Pancreas (tissue), 10 donors: ENCODE results near the gene TNFRSF1B. TPM values are rescaled to one million over a fixed set of nuclear protein-coding genes. Genes with fewer than 3 reads are reported as not detected.
A peak's percentile ranks its signal among the peaks of the same experiment; 100 is the strongest.

Experiments used
- ATAC-seq, 4 donors: fragments of 200-7000 bp; cut with Tn5 transposase; one replicate each; pipeline versions ENCODE4 v1.8.0 to v1.9.1; 2020; ENCODE audit warnings: mild to moderate bottlenecking in 4 of 4, moderate library complexity in 4 of 4
- DNase-seq, 6 donors: peaks; one replicate each; pipeline ENCODE4 v3.0.0-alpha.2; 2020
- FAIRE-seq: peaks from 2 replicates; lab custom pipeline; 2012; peaks lifted over from hg19 to GRCh38; lab: Jason Lieb, UNC
- H3K27ac ChIP-seq, 4 donors: fragments of 200-600 bp; sonication (generic); 1 replicate in 3 of 4; 2 replicates in 1 of 4; pipeline versions ENCODE4 v1.5.0 to v1.8.0; 2020
- H3K27me3 ChIP-seq, 4 donors: fragments of 200-600 bp; one replicate each; pipeline ENCODE4 v1.8.0; 2021
- H3K36me3 ChIP-seq, 3 donors: fragments of 200-600 bp; sonication (generic) in 1 of 3; one replicate each; pipeline versions ENCODE4 v1.5.0 to v1.8.0; 2020 to 2021
- H3K4me1 ChIP-seq, 3 donors: fragments of 200-600 bp; one replicate each; pipeline ENCODE4 v1.8.0; 2021
- H3K4me3 ChIP-seq, 4 donors: fragments of 200-600 bp; sonication (generic) in 2 of 4; one replicate each; pipeline versions ENCODE4 v1.5.0 to v1.8.0; 2020 to 2021
- H3K9me3 ChIP-seq, 4 donors: fragments of 200-600 bp; one replicate each; pipeline ENCODE4 v1.8.0; 2021
- WGBS, 2 donors: extraction: QIAGEN DNeasy Blood & Tissue Kit; methylation state at CpG; one replicate each; pipeline ENCODE4 v1.1.7; 2013; 5-methylcytosine and 5-hydroxymethylcytosine counted together
- intact Hi-C, 3 donors: fragments of 100-400 bp; cut with DNase I; formaldehyde crosslinking; loops; one replicate each; pipeline versions ENCODE4 v1.11.1 to v1.14.2; 2022
- polyA plus RNA-seq, 2 donors: library from polyadenylated mRNA; stranded (reverse); fragments of 200-250 nt; gene quantifications; one replicate each; pipeline ENCODE4 v1.2.3, GENCODE V29; 2013
- total RNA-seq, 6 donors: library from RNA; stranded (reverse); fragmentation: NEBNext Ultra II Directional in 4 of 6; extraction: Animal tissue kit (Norgen Biotek cat#: 25700) in 4 of 6; gene quantifications; one replicate each; pipeline versions ENCODE4 v1.2.1 to v1.2.4, GENCODE V29; 2021 to 2023
- TF ChIP-seq, protein P1 (sequence below), 4 donors: fragments of 200-600 bp; sonication (generic) in 3 of 4; IDR thresholded peaks; one replicate each; pipeline versions ENCODE4 v1.5.0 to v1.8.0; 2021; ENCODE audit warnings: antibody characterized with exemption in 4 of 4
- donor health status: healthy with polysubstance abuse.
- donor health status: DM: no; HTN: no; CAD: no; lungs with moderate emphysema.
- donor health status: DM: no; HTN: no; CAD: no.
- donor health status: control.
- donor health status: control.
- donor health status: Bipolar disorder and iron deficiency.
- donor health status: DM: yes; HTN: yes; CAD: no.
- donor health status: DM: no; HTN: no; CAD: no.
- donor health status: DM: no; HTN: no; CAD: no.
- donor health status: DM: yes; HTN: yes; CAD: no.

TNFRSF1B gene
- total and polyA plus RNA-seq, 8 donors = 2.1 to 20.2 (median 4.4) TPM

DNA sequence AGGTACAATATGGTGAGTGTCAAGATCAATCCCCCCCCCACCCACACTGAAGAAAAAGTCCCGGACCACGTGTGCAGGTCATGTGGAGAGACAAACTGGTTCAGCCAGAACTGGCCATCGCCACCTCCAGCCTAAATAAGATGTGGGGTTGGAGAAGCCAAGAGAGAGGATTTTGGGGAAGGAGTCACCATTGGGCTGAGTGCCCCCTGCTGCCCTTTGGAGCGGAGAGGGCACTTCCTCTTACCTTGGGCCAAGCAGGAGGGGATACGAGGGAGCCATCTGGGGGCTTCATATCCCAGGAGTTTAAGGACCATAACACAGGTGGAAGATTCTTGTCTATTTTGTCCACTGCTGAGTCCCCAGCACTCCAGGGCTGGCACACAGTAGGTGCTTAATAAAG lies 2.6 kb upstream of the TNFRSF1B start:
- peaks cover 0 to 10% (median 0%) of the 10 kb centered on the region in 3 donors for H3K4me1 ChIP-seq
- WGBS, 2 donors = 50 to 60% methylated on average over 5 of the region's 5 CpGs
- no peak for DNase-seq
- no peaks in the 10 kb centered on the region for H3K36me3 ChIP-seq
- H3K4me3 ChIP-seq = no peak overlapping the region
- FAIRE-seq = no peak
- no peak for ATAC-seq
- no peaks in the 10 kb centered on the region for H3K27me3 ChIP-seq
- no peaks in the 10 kb centered on the region for H3K9me3 ChIP-seq
- intact Hi-C loops = no loop called here
- no peak overlapping the region for H3K27ac ChIP-seq
- TF ChIP-seq, protein P1, sequence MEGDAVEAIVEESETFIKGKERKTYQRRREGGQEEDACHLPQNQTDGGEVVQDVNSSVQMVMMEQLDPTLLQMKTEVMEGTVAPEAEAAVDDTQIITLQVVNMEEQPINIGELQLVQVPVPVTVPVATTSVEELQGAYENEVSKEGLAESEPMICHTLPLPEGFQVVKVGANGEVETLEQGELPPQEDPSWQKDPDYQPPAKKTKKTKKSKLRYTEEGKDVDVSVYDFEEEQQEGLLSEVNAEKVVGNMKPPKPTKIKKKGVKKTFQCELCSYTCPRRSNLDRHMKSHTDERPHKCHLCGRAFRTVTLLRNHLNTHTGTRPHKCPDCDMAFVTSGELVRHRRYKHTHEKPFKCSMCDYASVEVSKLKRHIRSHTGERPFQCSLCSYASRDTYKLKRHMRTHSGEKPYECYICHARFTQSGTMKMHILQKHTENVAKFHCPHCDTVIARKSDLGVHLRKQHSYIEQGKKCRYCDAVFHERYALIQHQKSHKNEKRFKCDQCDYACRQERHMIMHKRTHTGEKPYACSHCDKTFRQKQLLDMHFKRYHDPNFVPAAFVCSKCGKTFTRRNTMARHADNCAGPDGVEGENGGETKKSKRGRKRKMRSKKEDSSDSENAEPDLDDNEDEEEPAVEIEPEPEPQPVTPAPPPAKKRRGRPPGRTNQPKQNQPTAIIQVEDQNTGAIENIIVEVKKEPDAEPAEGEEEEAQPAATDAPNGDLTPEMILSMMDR (IDR thresholded peaks at IDR 0.05) = no peak

DNA sequence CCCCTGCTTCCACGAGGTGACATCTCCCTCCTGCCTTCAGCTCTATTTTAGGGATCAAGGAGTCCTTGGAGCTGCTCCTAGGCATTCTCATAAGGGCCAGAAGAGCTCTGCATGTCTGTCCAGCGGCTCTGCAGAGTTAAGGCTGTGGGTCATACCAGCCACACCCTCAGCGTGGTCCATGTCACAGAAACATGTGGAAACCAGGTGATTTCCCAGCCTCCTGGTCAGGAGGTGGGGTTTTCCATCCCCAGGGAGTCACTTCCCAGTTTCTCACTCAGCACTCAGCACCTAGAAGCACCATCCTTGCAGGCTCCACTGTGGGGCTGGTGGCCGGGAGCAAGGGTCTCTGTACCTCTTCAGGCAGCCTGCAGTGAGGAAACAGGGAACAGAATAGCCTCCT lies 1.4 kb upstream of the TNFRSF1B start:
- H3K4me3 ChIP-seq = no peak overlapping the region
- no peaks in the 10 kb centered on the region for H3K9me3 ChIP-seq
- no peaks in the 10 kb centered on the region for H3K36me3 ChIP-seq
- ATAC-seq = peak in 1 of 4 donors; percentile 7
- H3K27ac ChIP-seq = no peak overlapping the region
- TF ChIP-seq, protein P1 (IDR thresholded peaks at IDR 0.05) = no peak
- peaks cover 0 to 10% (median 0%) of the 10 kb centered on the region in 3 donors for H3K4me1 ChIP-seq
- WGBS, 2 donors = 78 to 80% methylated on average over 4 of the region's 4 CpGs
- no peak for DNase-seq
- intact Hi-C loops = no loop called here
- FAIRE-seq = no peak
- no peaks in the 10 kb centered on the region for H3K27me3 ChIP-seq

DNA sequence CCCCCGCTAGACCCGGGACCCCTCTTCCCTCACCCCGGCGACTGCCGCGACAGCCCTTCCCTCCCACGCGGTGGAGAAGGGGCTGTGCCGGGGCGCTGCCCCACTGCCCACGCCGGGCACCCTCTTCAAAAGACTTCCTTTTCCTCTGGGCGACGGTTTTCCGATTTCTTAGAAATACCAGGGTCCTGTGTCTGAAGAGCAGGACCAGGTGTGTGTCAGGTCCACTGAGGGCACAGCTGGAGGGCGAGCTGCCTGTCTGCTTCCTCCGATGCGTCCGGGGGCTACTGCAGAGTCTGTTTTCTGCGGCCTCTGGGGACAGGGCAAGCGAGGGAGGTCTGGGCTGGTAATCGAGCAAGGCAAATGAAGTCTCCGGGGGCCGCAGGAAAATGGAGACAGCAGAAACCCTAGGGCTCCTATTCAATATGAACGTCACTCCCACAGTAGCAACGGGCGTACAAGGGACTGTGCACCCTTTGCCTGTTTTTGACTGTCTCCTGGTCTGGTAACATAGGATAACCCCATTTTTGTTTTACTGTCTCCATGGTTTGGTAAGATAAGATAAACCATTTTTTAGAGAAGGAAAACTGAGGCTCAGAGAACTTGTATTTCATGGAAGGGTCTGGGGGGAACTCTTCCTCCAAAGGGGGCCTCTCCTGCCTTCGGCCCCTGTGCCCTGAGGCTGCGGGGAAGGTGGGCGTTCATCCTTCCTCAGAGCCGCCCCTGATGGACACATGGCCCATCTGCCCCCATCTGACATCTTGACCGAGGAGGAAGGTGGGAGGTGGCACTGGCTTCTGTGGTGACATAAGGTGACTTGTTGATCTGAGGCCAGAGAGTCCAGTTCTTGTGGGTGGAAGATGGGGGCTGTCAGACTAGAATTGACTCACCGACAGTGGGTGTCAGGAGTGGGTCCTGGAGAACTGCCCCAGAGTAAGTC lies 970 bp downstream of the TNFRSF1B start:
- no peaks in the 10 kb centered on the region for H3K27me3 ChIP-seq
- ATAC-seq (peak in 1 of 4 donors; percentile 11), FAIRE-seq (no peak), DNase-seq (no peak)
- intact Hi-C loops = no loop called here
- no peaks in the 10 kb centered on the region for H3K4me1 ChIP-seq
- peak overlapping the region in 2 of 4 donors; percentile 57 to 70 for H3K27ac ChIP-seq
- H3K36me3 ChIP-seq = no peaks in the 10 kb centered on the region
- peak overlapping the region; percentile 34 to 65 (median 42) for H3K4me3 ChIP-seq
- WGBS, 2 donors = 26 to 32% methylated on average over 33 of the region's 33 CpGs
- TF ChIP-seq, protein P1 (IDR thresholded peaks at IDR 0.05) = no peak
- H3K9me3 ChIP-seq = no peaks in the 10 kb centered on the region

DNA sequence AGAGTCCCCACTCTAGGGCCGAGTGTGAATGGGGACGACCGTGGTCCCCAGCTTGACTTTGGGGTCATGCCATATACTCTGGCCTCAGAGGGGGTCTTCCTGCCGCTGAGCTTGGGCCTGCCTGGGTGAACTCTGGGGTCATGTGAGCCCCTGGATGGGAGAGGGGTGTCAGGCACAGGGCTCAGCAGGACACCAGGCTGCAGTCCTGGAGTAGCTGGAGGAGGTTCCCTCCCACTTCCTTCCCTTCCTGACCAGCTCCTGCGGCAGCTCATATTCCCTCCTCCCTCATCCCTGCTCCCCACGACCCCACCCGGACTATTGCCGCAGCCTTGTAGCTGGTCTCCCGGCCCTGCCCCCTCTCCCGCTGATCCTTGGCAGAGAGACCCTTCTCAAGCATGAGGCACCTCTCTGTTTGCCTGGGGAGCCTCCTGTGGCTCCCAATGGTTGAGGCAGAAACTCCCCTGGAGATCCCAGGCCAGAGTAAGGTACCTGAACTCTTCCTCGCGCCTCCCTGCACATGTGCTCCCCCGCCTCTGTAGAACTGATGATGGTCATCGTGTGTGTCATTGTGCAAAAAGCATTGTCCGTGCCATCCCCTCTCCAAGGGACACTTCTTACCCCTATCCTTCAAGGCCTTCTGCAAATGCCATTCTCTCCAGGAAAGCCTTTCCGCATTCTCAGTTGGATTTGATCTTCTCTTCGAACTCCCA lies 1.8 kb downstream of the TNFRSF1B start:
- Histone ChIP-seq H3K4me1 (no peaks in the 10 kb centered on the region), H3K27ac (peak overlapping the region in 2 of 4 donors; percentile 57 to 70), H3K9me3 (no peaks in the 10 kb centered on the region), H3K4me3 (peak overlapping the region in 1 of 4 donors; percentile 65), H3K27me3 (no peaks in the 10 kb centered on the region), H3K36me3 (no peaks in the 10 kb centered on the region)
- intact Hi-C loops = no loop called here
- TF ChIP-seq, protein P1 (IDR thresholded peaks at IDR 0.05) = no peak
- no peak for FAIRE-seq
- ATAC-seq = peak in 2 of 4 donors; percentile 9 to 17
- DNase-seq = no peak
- WGBS, 2 donors = 54 to 60% methylated on average over 16 to 17 of the region's 17 CpGs
